SK-N-SH (cell line): ENCODE measurements around the gene CTBP2.

Experiments
- CHD2 ChIP-seq: fragments of 150-350 bp; IDR thresholded peaks from 2 replicates; pipeline ENCODE4 v1.6.1; 2018; ENCODE audit warnings: low read length; ENCODE audit not compliant: partially characterized antibody
- CTCF ChIP-seq: fragments of 200-600 bp; sonication (generic); IDR thresholded peaks from 2 replicates; pipeline ENCODE4 v1.6.1; 2017; ENCODE audit warnings: antibody characterized with exemption, mild to moderate bottlenecking, moderate library complexity
- EZH2phosphoT487 ChIP-seq: fragments of 200-600 bp; sonication (generic); IDR thresholded peaks from 2 replicates; pipeline ENCODE4 v1.6.1; 2017; ENCODE audit warnings: low read depth, mixed run types, mild to moderate bottlenecking, antibody characterized with exemption, moderate library complexity, borderline replicate concordance
- FOXM1 ChIP-seq: IDR thresholded peaks from 2 replicates; pipeline ENCODE4 v1.4.0; 2012; ENCODE audit warnings: low read depth, mild to moderate bottlenecking
- GABPA ChIP-seq: IDR thresholded peaks from 2 replicates; pipeline ENCODE4 v1.4.0; 2012; ENCODE audit warnings: low read depth, mild to moderate bottlenecking
- JUND ChIP-seq: IDR thresholded peaks from 2 replicates; pipeline ENCODE4 v1.4.0; 2012
- POLR2AphosphoS5 ChIP-seq: IDR thresholded peaks from 2 replicates; pipeline ENCODE4 v1.6.1; 2012; ENCODE audit warnings: low read depth, low read length
- USF2 ChIP-seq: fragments of 150-350 bp; IDR thresholded peaks from 2 replicates; pipeline ENCODE4 v1.6.1; 2017; ENCODE audit warnings: antibody characterized with exemption, low read length, low read depth, borderline replicate concordance
- TF ChIP-seq, protein P1 (sequence below): IDR thresholded peaks from 2 replicates; pipeline ENCODE4 v1.6.1; 2012; ENCODE audit warnings: mild to moderate bottlenecking, low read depth, low read length, moderate library complexity

GRCh38 chr10:125112697-125113494, 47.5 kb downstream of the CTBP2 start:
- TF ChIP-seq CTCF (no peak), POLR2AphosphoS5 (no peak), GABPA (no peak), EZH2phosphoT487 (no peak), JUND (no peak), USF2 (no peak), FOXM1 (no peak), CHD2 (no peak)
- TF ChIP-seq, protein P1, sequence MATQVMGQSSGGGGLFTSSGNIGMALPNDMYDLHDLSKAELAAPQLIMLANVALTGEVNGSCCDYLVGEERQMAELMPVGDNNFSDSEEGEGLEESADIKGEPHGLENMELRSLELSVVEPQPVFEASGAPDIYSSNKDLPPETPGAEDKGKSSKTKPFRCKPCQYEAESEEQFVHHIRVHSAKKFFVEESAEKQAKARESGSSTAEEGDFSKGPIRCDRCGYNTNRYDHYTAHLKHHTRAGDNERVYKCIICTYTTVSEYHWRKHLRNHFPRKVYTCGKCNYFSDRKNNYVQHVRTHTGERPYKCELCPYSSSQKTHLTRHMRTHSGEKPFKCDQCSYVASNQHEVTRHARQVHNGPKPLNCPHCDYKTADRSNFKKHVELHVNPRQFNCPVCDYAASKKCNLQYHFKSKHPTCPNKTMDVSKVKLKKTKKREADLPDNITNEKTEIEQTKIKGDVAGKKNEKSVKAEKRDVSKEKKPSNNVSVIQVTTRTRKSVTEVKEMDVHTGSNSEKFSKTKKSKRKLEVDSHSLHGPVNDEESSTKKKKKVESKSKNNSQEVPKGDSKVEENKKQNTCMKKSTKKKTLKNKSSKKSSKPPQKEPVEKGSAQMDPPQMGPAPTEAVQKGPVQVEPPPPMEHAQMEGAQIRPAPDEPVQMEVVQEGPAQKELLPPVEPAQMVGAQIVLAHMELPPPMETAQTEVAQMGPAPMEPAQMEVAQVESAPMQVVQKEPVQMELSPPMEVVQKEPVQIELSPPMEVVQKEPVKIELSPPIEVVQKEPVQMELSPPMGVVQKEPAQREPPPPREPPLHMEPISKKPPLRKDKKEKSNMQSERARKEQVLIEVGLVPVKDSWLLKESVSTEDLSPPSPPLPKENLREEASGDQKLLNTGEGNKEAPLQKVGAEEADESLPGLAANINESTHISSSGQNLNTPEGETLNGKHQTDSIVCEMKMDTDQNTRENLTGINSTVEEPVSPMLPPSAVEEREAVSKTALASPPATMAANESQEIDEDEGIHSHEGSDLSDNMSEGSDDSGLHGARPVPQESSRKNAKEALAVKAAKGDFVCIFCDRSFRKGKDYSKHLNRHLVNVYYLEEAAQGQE, result no peak
